Esophagus muscularis mucosa (tissue), 4 donors: ENCODE results near the gene MYO15B. TPM values are rescaled to one million over a fixed set of nuclear protein-coding genes. Genes with fewer than 3 reads are reported as not detected.

Experiments used
- DNase-seq: peaks from one replicate; pipeline ENCODE4 v3.0.0-alpha.2; 2017; ENCODE audit errors: extremely low spot score
- H3K27ac ChIP-seq, 4 donors: fragments of 200-600 bp; sonication (generic); replicated peaks in 1 of 4; 1 replicate in 3 of 4; 2 replicates in 1 of 4; pipeline ENCODE4 v1.5.1; 2016 to 2019; ENCODE audit warnings: mild to moderate bottlenecking in 1 of 4
- H3K27me3 ChIP-seq, 4 donors: fragments of 200-600 bp; sonication (generic); one replicate each; pipeline versions ENCODE4 v1.5.1 to v1.6.0; 2016 to 2019
- H3K36me3 ChIP-seq, 4 donors: fragments of 200-600 bp; sonication (generic); one replicate each; pipeline ENCODE4 v1.5.1; 2016 to 2019
- H3K4me1 ChIP-seq, 4 donors: fragments of 200-600 bp; sonication (generic); one replicate each; pipeline ENCODE4 v1.5.1; 2016 to 2019
- H3K4me3 ChIP-seq, 4 donors: fragments of 200-600 bp; sonication (generic); 1 replicate in 2 of 4; 2 replicates in 2 of 4; pipeline ENCODE4 v1.5.1; 2016 to 2019; ENCODE audit warnings: mild to moderate bottlenecking in 4 of 4, moderate library complexity in 1 of 4
- H3K9me3 ChIP-seq, 4 donors: fragments of 200-600 bp; sonication (generic); 1 replicate in 3 of 4; 2 replicates in 1 of 4; pipeline ENCODE4 v1.5.1; 2016 to 2019
- CTCF ChIP-seq, 3 experiments: fragments of 200-600 bp in 2 of 3; fragments of 450-650 bp in 1 of 3; sonication (generic) in 2 of 3; IDR thresholded peaks; one replicate each; pipeline ENCODE4 v1.5.1; 2017 to 2019; ENCODE audit warnings: antibody characterized with exemption in 3 of 3, mild to moderate bottlenecking in 2 of 3, moderate library complexity in 1 of 3
- EP300 ChIP-seq: sonication (generic); formaldehyde crosslinking; IDR thresholded peaks from one replicate; pipeline ENCODE4 v1.6.1; 2017; ENCODE audit warnings: antibody characterized with exemption
- POLR2A ChIP-seq: fragments of 450-650 bp; IDR thresholded peaks from one replicate; pipeline ENCODE4 v1.6.1; 2017; ENCODE audit warnings: antibody characterized with exemption, moderate library complexity, mild to moderate bottlenecking, low read depth
- POLR2AphosphoS5 ChIP-seq, 2 donors: sonication (generic); formaldehyde crosslinking; IDR thresholded peaks; one replicate each; pipeline ENCODE4 v1.6.1; 2017; ENCODE audit warnings: antibody characterized with exemption in 2 of 2
- WGBS: methylation state at CpG from one replicate; pipeline ENCODE4 v1.1.5; 2018; 5-methylcytosine and 5-hydroxymethylcytosine counted together
- intact Hi-C: fragments of 100-400 bp; cut with DNase I; formaldehyde crosslinking; loops from one replicate; pipeline ENCODE4 v1.15.1; 2023
- total RNA-seq, 4 donors: library from RNA; depleted of rRNA; stranded (reverse); fragments of >200 nt; gene quantifications; one replicate each; pipeline versions ENCODE4 v1.1.0 to v1.2.1, GENCODE V29; 2016

The MYO15B gene
- total RNA-seq, 4 donors from 2014 or later, result 34.5 to 61.9 (median 43.4) TPM

- Histone ChIP-seq H3K27ac (no peak overlapping the region), H3K36me3 (peaks cover 0 to 20% (median 14%) of the 10 kb centered on the region in 4 donors), H3K4me1 (peaks cover 0 to 11% (median 8%) of the 10 kb centered on the region in 4 donors), H3K9me3 (no peaks in the 10 kb centered on the region), H3K4me3 (no peak overlapping the region), H3K27me3 (no peaks in the 10 kb centered on the region)
- intact Hi-C loops, result no loop called here
- WGBS, result 95% methylated on average over 9 of the region's 9 CpGs
- no peak for DNase-seq
- TF ChIP-seq CTCF (IDR thresholded peaks at IDR 0.05), result no peak
- TF ChIP-seq POLR2AphosphoS5 (IDR thresholded peaks at IDR 0.05), result no peak
- no peak for TF ChIP-seq EP300
- no peak for TF ChIP-seq POLR2A
Observed at GRCh38 chr17:75603123-75603522, 15.5 kb downstream of the MYO15B start.

GRCh38 chr17:75604034-75604695, 16.6 kb downstream of the MYO15B start:
- TF ChIP-seq EP300 (no peak), POLR2A (no peak), POLR2AphosphoS5 (IDR thresholded peaks at IDR 0.05) (no peak), CTCF (IDR thresholded peaks at IDR 0.05) (no peak)
- H3K4me1 ChIP-seq, result peaks cover 0 to 11% (median 8%) of the 10 kb centered on the region in 4 donors
- no peak overlapping the region for H3K4me3 ChIP-seq
- no peaks in the 10 kb centered on the region for H3K9me3 ChIP-seq
- DNase-seq, result no peak
- WGBS, result 72% methylated on average over 11 of the region's 12 CpGs
- H3K27ac ChIP-seq, result no peak overlapping the region
- peaks cover 0 to 20% (median 14%) of the 10 kb centered on the region in 4 donors for H3K36me3 ChIP-seq
- H3K27me3 ChIP-seq, result no peaks in the 10 kb centered on the region
- intact Hi-C loops, result no loop called here

- peaks cover 0 to 11% (median 8%) of the 10 kb centered on the region in 4 donors for H3K4me1 ChIP-seq
- no peak for DNase-seq
- no peak for TF ChIP-seq POLR2AphosphoS5 (IDR thresholded peaks at IDR 0.05)
- TF ChIP-seq POLR2A, result no peak
- TF ChIP-seq EP300, result no peak
- no peak for TF ChIP-seq CTCF (IDR thresholded peaks at IDR 0.05)
- H3K36me3 ChIP-seq, result peaks cover 0 to 29% (median 25%) of the 10 kb centered on the region in 4 donors
- H3K27ac ChIP-seq, result no peak overlapping the region
- WGBS, result 93% methylated on average over 8 of the region's 16 CpGs
- intact Hi-C loops, result no loop called here
- no peaks in the 10 kb centered on the region for H3K9me3 ChIP-seq
- H3K4me3 ChIP-seq, result no peak overlapping the region
- H3K27me3 ChIP-seq, result no peaks in the 10 kb centered on the region
Observed at GRCh38 chr17:75605790-75606189, 18.2 kb downstream of the MYO15B start.

DNA sequence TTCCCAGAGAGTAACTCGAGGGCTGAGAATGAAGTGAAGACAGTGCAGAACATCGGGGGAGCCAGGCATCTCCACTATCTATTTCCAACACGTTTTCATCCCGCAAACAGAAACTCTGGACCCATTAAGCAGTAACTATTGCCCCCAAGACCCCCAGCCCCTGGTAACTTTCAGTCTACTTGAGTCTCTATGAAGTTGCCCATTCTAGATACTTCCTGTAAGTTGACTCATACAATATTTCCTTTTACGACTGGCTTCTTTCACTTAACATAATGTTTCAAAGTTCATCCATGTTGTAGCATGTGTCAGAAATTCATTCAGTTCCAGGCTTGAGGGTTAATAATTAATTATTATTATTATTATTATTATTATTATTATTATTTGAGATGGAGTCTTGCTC, 19.5 kb downstream of the MYO15B start:
- TF ChIP-seq EP300 (no peak), POLR2AphosphoS5 (IDR thresholded peaks at IDR 0.05) (no peak), CTCF (IDR thresholded peaks at IDR 0.05) (no peak), POLR2A (no peak)
- no peak for DNase-seq
- H3K4me1 ChIP-seq, result peaks cover 0 to 11% (median 8%) of the 10 kb centered on the region in 4 donors
- H3K36me3 ChIP-seq, result peaks cover 0 to 38% (median 37%) of the 10 kb centered on the region in 4 donors
- H3K9me3 ChIP-seq, result no peaks in the 10 kb centered on the region
- H3K27me3 ChIP-seq, result no peaks in the 10 kb centered on the region
- WGBS, result 84% methylated on average over 5 of the region's 5 CpGs
- no peak overlapping the region for H3K27ac ChIP-seq
- intact Hi-C loops, result no loop called here
- no peak overlapping the region for H3K4me3 ChIP-seq
